GM23248 (cell line): ENCODE measurements around the gene KCNQ4. TPM values are rescaled to one million over a fixed set of nuclear protein-coding genes. Genes with fewer than 3 reads are reported as not detected.
A peak's percentile ranks its signal among the peaks of the same experiment; 100 is the strongest.

Experiments
- DNase-seq: peaks from one replicate; pipeline ENCODE4 v3.0.0-alpha.2; 2015
- H2AFZ ChIP-seq: fragments of 200-600 bp; sonication (generic); 2 replicates; pipeline ENCODE4 v1.6.1; 2016; ENCODE audit warnings: antibody characterized with exemption
- H3F3A ChIP-seq: fragments of 200-600 bp; sonication (generic); 2 replicates; pipeline ENCODE4 v1.6.1; 2016; ENCODE audit warnings: mild to moderate bottlenecking, antibody characterized with exemption, mixed run types; ENCODE audit not compliant: insufficient read depth
- H3K27ac ChIP-seq: fragments of 200-600 bp; sonication (generic); 2 replicates; pipeline ENCODE4 v1.5.1; 2016; ENCODE audit warnings: mild to moderate bottlenecking
- H3K27me3 ChIP-seq: fragments of 200-600 bp; sonication (generic); replicated peaks from 2 replicates; pipeline ENCODE4 v1.6.1; 2016; ENCODE audit warnings: mild to moderate bottlenecking; ENCODE audit not compliant: insufficient read depth
- H3K36me3 ChIP-seq: fragments of 200-600 bp; sonication (generic); 2 replicates; pipeline ENCODE4 v1.6.1; 2016; ENCODE audit warnings: low read depth, mild to moderate bottlenecking
- H3K4me1 ChIP-seq: fragments of 200-600 bp; sonication (generic); 2 replicates; pipeline ENCODE4 v1.6.1; 2016; ENCODE audit warnings: mild to moderate bottlenecking; ENCODE audit not compliant: insufficient read depth
- H3K4me2 ChIP-seq: fragments of 200-600 bp; sonication (generic); one replicate; pipeline ENCODE4 v1.6.1; 2016; ENCODE audit warnings: mild to moderate bottlenecking; ENCODE audit not compliant: unreplicated experiment
- H3K4me3 ChIP-seq: fragments of 200-600 bp; sonication (generic); 2 replicates; pipeline ENCODE4 v1.5.1; 2016; ENCODE audit warnings: mild to moderate bottlenecking
- H3K79me2 ChIP-seq: fragments of 200-600 bp; sonication (generic); 2 replicates; pipeline ENCODE4 v1.6.1; 2016; ENCODE audit warnings: mild to moderate bottlenecking; ENCODE audit not compliant: insufficient read depth
- H3K9ac ChIP-seq: fragments of 200-600 bp; sonication (generic); 2 replicates; pipeline ENCODE4 v1.6.1; 2016; ENCODE audit warnings: mild to moderate bottlenecking
- H3K9me2 ChIP-seq: fragments of 200-600 bp; sonication (generic); 2 replicates; pipeline ENCODE4 v1.6.1; 2016; ENCODE audit warnings: mixed run types, mild to moderate bottlenecking, moderate library complexity; ENCODE audit not compliant: insufficient read depth
- H3K9me3 ChIP-seq: fragments of 200-600 bp; sonication (generic); one replicate; pipeline ENCODE4 v1.6.1; 2017; ENCODE audit warnings: low read depth
- H4K20me1 ChIP-seq: fragments of 200-600 bp; sonication (generic); 2 replicates; pipeline ENCODE4 v1.6.0; 2016; ENCODE audit not compliant: insufficient read depth
- EZH2 ChIP-seq: fragments of 200-600 bp; sonication (generic); IDR thresholded peaks from 2 replicates; pipeline ENCODE4 v1.6.1; 2018; ENCODE audit warnings: antibody characterized with exemption, mild to moderate bottlenecking; ENCODE audit not compliant: insufficient read depth, poor library complexity, severe bottlenecking
- EZH2phosphoT487 ChIP-seq: fragments of 200-600 bp; sonication (generic); IDR thresholded peaks from 2 replicates; pipeline ENCODE4 v1.6.1; 2018; ENCODE audit warnings: antibody characterized with exemption, moderate library complexity, mild to moderate bottlenecking, low read depth; ENCODE audit not compliant: insufficient read depth
- WGBS, 2 experiments: methylation state at CpG; one replicate each; pipeline ENCODE4 v1.1.6; 2015 to 2017; ENCODE audit warnings: low lambda C conversion rate in 2 of 2, low coverage in 1 of 2; ENCODE audit errors: missing lambda C conversion rate in 2 of 2; 5-methylcytosine and 5-hydroxymethylcytosine counted together
- in situ Hi-C: fragments of 300-500 bp; cut with MboI; formaldehyde crosslinking; loops from 2 replicates; pipeline ENCODE4 v1.15.0; 2020
- polyA plus RNA-seq: library from polyadenylated mRNA; unstranded; fragments of >200 nt; fragmentation: Nextera tagmentation; extraction: Ambion mirVana; gene quantifications from 2 replicates; pipeline ENCODE4 v1.2.1, GENCODE V29; 2016
- total RNA-seq: library from RNA; depleted of rRNA; stranded (reverse); fragments of >200 nt; shearing (Covaris generic); gene quantifications from 2 replicates; pipeline ENCODE4 v1.2.3, GENCODE V29; 2014

The KCNQ4 gene
- total and polyA plus RNA-seq, 2 experiments from 2014 or later = not detected

- Histone ChIP-seq H4K20me1 (no peaks in the 10 kb centered on the region), H3F3A (peaks cover 34% of the 10 kb centered on the region), H3K27me3 (no peaks in the 10 kb centered on the region), H3K9me3 (no peaks in the 10 kb centered on the region), H3K4me1 (peaks cover 37% of the 10 kb centered on the region), H3K4me2 (no peak overlapping the region), H2AFZ (no peak overlapping the region), H3K79me2 (no peaks in the 10 kb centered on the region), H3K36me3 (no peaks in the 10 kb centered on the region), H3K4me3 (no peak overlapping the region), H3K9ac (no peak overlapping the region), H3K9me2 (no peaks in the 10 kb centered on the region), H3K27ac (no peak overlapping the region)
- TF ChIP-seq EZH2phosphoT487 = no peak
- 96 to 98% methylated on average over 2 of the region's 2 CpGs for WGBS, 2 experiments
- DNase-seq = no peak
- in situ Hi-C loops = no loop called here
Observed at GRCh38 chr1:40878906-40879305, 95.3 kb downstream of the KCNQ4 start.

DNA sequence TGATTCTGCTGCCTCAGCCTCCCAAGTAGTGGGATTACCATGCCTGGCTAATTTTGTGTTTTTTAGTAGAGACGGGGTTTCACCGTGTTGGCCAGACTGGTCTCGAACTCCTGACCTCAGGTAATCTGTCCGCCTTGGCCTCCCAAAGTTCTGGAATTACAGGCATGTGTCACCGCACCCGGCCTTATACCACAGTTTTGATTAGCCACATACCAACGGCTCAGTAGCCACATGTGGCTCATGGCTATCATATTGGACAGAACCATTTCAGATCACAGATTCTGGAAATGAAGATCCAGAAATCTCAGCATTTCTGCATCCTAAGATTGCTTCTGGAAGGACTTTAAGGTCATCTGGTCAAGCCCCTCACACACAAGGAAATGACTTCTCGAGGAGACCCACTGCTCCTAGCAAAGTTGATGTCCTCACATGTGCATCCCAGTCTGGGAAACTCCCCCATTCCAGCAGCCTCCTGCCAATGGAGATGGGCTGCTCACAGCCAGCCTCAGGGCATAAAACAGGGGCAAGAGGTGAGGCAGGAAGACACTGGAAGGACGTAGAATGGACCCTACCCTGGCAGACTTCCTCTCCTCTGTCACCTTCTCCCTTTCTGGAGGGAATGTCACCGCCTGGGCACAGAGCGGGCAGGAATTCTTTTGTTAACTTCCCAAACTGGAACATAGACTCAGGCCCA lies 96.0 kb downstream of the KCNQ4 start:
- in situ Hi-C loops = no loop called here
- no peaks in the 10 kb centered on the region for H3K27me3 ChIP-seq
- no peak overlapping the region for H3K9ac ChIP-seq
- 93 to 95% methylated on average over 11 of the region's 11 CpGs for WGBS, 2 experiments
- peaks cover 37% of the 10 kb centered on the region for H3K4me1 ChIP-seq
- no peaks in the 10 kb centered on the region for H3K9me2 ChIP-seq
- no peak for TF ChIP-seq EZH2phosphoT487
- TF ChIP-seq EZH2 = no peak
- no peak for DNase-seq
- no peak overlapping the region for H3K4me2 ChIP-seq
- no peak overlapping the region for H2AFZ ChIP-seq
- no peak overlapping the region for H3K4me3 ChIP-seq
- H3K27ac ChIP-seq = no peak overlapping the region
- no peaks in the 10 kb centered on the region for H3K9me3 ChIP-seq
- H4K20me1 ChIP-seq = no peaks in the 10 kb centered on the region
- H3K36me3 ChIP-seq = no peaks in the 10 kb centered on the region
- H3K79me2 ChIP-seq = no peaks in the 10 kb centered on the region
- H3F3A ChIP-seq = peaks cover 34% of the 10 kb centered on the region

DNA sequence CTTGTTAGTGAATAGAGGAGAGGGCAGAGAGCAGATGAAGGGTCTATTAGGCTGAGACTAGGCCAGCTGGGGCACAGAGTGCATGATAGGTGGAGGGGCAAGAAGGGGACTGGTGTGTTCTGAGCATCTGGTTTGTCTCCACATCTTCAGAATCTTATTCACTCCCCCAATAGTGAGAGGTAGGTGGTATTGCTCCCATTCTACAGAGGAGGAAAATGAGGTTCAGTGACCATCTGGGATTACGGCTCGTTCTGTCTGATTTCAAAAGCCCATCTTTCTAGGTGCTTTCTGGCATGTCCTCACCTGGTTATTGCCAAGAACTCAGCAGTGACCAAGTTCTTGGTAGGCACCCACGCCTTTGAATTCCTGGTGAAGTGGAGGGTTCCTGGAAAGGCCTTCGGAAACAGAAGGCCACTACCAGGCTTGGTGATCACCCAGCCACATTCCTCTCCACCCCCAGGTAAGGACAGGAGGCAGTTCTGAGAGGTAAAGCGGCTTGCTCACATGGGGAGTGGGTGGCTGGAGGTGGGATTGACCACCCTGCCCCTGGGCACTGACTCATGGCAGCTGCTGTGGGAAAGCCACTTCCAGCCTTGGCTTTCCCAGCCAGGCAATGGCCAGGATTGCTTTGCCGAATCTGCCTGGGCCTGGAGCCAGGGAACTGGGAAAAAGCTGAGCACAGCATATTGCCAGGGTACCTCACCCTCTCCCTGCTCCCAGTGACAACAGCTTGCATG lies 97.4 kb downstream of the KCNQ4 start:
- no peak overlapping the region for H3K4me2 ChIP-seq
- in situ Hi-C loops = no loop called here
- peaks cover 25% of the 10 kb centered on the region for H3K4me1 ChIP-seq
- H2AFZ ChIP-seq = no peak overlapping the region
- TF ChIP-seq EZH2 (no peak), EZH2phosphoT487 (no peak)
- no peaks in the 10 kb centered on the region for H3K79me2 ChIP-seq
- H3K9me3 ChIP-seq = no peaks in the 10 kb centered on the region
- H4K20me1 ChIP-seq = no peaks in the 10 kb centered on the region
- H3F3A ChIP-seq = peaks cover 26% of the 10 kb centered on the region
- no peaks in the 10 kb centered on the region for H3K9me2 ChIP-seq
- no peak for DNase-seq
- WGBS, 2 experiments = 77 to 79% methylated on average over 6 of the region's 6 CpGs
- no peak overlapping the region for H3K4me3 ChIP-seq
- H3K27ac ChIP-seq = no peak overlapping the region
- H3K9ac ChIP-seq = no peak overlapping the region
- no peaks in the 10 kb centered on the region for H3K36me3 ChIP-seq
- H3K27me3 ChIP-seq = no peaks in the 10 kb centered on the region

- H4K20me1 ChIP-seq = no peaks in the 10 kb centered on the region
- in situ Hi-C loops = no loop called here
- H3K27ac ChIP-seq = no peak overlapping the region
- WGBS, 2 experiments = 27 to 31% methylated on average over 47 to 67 of the region's 73 CpGs
- DNase-seq = peak; percentile 29
- H3K27me3 ChIP-seq = no peaks in the 10 kb centered on the region
- H3K9ac ChIP-seq = no peak overlapping the region
- H3K4me1 ChIP-seq = no peaks in the 10 kb centered on the region
- no peaks in the 10 kb centered on the region for H3K79me2 ChIP-seq
- no peak for TF ChIP-seq EZH2
- no peak for TF ChIP-seq EZH2phosphoT487
- no peaks in the 10 kb centered on the region for H3K9me2 ChIP-seq
- peak overlapping the region; percentile 16 for H3K4me2 ChIP-seq
- H3K36me3 ChIP-seq = no peaks in the 10 kb centered on the region
- H3F3A ChIP-seq = no peaks in the 10 kb centered on the region
- peak overlapping the region; percentile 47 for H3K4me3 ChIP-seq
- peak overlapping the region; percentile 66 for H2AFZ ChIP-seq
- H3K9me3 ChIP-seq = no peaks in the 10 kb centered on the region
Observed at GRCh38 chr1:40884055-40884795, 100.6 kb downstream of the KCNQ4 start.
